SK-N-SH (cell line): ENCODE results near the gene OR13C5. TPM values are rescaled to one million over a fixed set of nuclear protein-coding genes. Genes with fewer than 3 reads are reported as not detected.

Experiments used
- CTCF ChIA-PET: fragments of 300-600, 350-600 bp; formaldehyde crosslinking; extraction: SDS; loops from one replicate; lab custom pipeline; 2021; lab: Yijun Ruan, JAX
- POLR2A ChIA-PET: fragments of 350-600 bp; sonication (Branson Sonifier 250); formaldehyde crosslinking; extraction: SDS; loops from one replicate; lab custom pipeline; 2020; ENCODE audit warnings: antibody characterized with exemption, inconsistent platforms; lab: Yijun Ruan, JAX
- DNase-seq: peaks from one replicate; pipeline ENCODE4 v3.0.0; 2012
- H2AFZ ChIP-seq: fragments of 200-600 bp; sonication (generic); 2 replicates; pipeline ENCODE4 v1.8.1; 2016; ENCODE audit warnings: antibody characterized with exemption, mild to moderate bottlenecking, low read depth
- H3F3A ChIP-seq: fragments of 200-600 bp; sonication (generic); replicated peaks from 2 replicates; pipeline ENCODE3; 2016; ENCODE audit warnings: antibody characterized with exemption, mild to moderate bottlenecking; ENCODE audit not compliant: insufficient read depth
- H3K27ac ChIP-seq, 2 experiments: fragments of 200-500 bp in 1 of 2; fragments of 200-600 bp in 1 of 2; sonication (Bioruptor generic) in 1 of 2; sonication (generic), shearing (Covaris generic) in 1 of 2; 2 replicates each; pipeline versions ENCODE4 v1.5.1 to v1.6.1; 2014 to 2016; ENCODE audit warnings: low read depth in 2 of 2, inconsistent platforms in 1 of 2, low read length in 1 of 2, mild to moderate bottlenecking in 1 of 2, mixed read lengths in 1 of 2
- H3K27me3 ChIP-seq: fragments of 200-600 bp; sonication (generic), shearing (Covaris generic); 2 replicates; pipeline ENCODE4 v1.6.1; 2016; ENCODE audit warnings: mixed run types; ENCODE audit not compliant: insufficient read depth
- H3K36me3 ChIP-seq, 2 experiments: fragments of 200-500 bp in 1 of 2; fragments of 200-600 bp in 1 of 2; sonication (Bioruptor generic) in 1 of 2; sonication (generic) in 1 of 2; replicated peaks in 1 of 2; 2 replicates each; pipeline versions ENCODE3 to v1.5.1; 2014 to 2016; ENCODE audit warnings: low read length in 1 of 2, mild to moderate bottlenecking in 1 of 2; ENCODE audit not compliant: insufficient read depth in 2 of 2, control insufficient read depth in 1 of 2
- H3K4me1 ChIP-seq, 2 experiments: fragments of 200-500 bp in 1 of 2; fragments of 200-600 bp in 1 of 2; sonication (Bioruptor generic) in 1 of 2; sonication (generic), shearing (Covaris generic) in 1 of 2; 2 replicates each; pipeline versions ENCODE4 v1.5.1 to v1.6.1; 2014 to 2016; ENCODE audit warnings: low read depth in 1 of 2, low read length in 1 of 2, mixed run types in 1 of 2; ENCODE audit not compliant: insufficient read depth in 2 of 2, control insufficient read depth in 1 of 2
- H3K4me2 ChIP-seq: fragments of 200-600 bp; sonication (generic), shearing (Covaris generic); 2 replicates; pipeline ENCODE4 v1.6.1; 2017; ENCODE audit warnings: mixed run types
- H3K4me3 ChIP-seq, 2 experiments: fragments of 200-500 bp in 1 of 2; fragments of 200-600 bp in 1 of 2; sonication (Bioruptor generic) in 1 of 2; sonication (generic), shearing (Covaris generic) in 1 of 2; 2 replicates each; pipeline versions ENCODE4 v1.5.1 to v1.8.1; 2014 to 2016; ENCODE audit warnings: low read depth in 2 of 2, inconsistent platforms in 1 of 2, low read length in 1 of 2, mild to moderate bottlenecking in 1 of 2, mixed read lengths in 1 of 2, moderate library complexity in 1 of 2
- H3K79me2 ChIP-seq: fragments of 200-600 bp; sonication (generic); 2 replicates; pipeline ENCODE4 v1.8.1; 2017; ENCODE audit warnings: mild to moderate bottlenecking; ENCODE audit not compliant: insufficient read depth
- H3K9ac ChIP-seq: fragments of 200-600 bp; sonication (generic); 2 replicates; pipeline ENCODE4 v1.6.1; 2017; ENCODE audit warnings: mixed run types
- H3K9me2 ChIP-seq: fragments of 200-600 bp; sonication (generic); 2 replicates; pipeline ENCODE4 v1.6.1; 2017; ENCODE audit warnings: mixed run types
- H3K9me3 ChIP-seq: fragments of 200-600 bp; sonication (generic); 2 replicates; pipeline ENCODE4 v1.6.1; 2017; ENCODE audit warnings: mixed run types, mild to moderate bottlenecking, moderate library complexity
- H4K20me1 ChIP-seq: fragments of 200-600 bp; sonication (generic); 2 replicates; pipeline ENCODE4 v1.6.1; 2017; ENCODE audit warnings: mild to moderate bottlenecking, mixed run types; ENCODE audit not compliant: insufficient read depth
- ELF1 ChIP-seq: IDR thresholded peaks from 2 replicates; pipeline ENCODE4 v1.4.0; 2012
- GABPA ChIP-seq: IDR thresholded peaks from 2 replicates; pipeline ENCODE4 v1.4.0; 2012; ENCODE audit warnings: low read depth, mild to moderate bottlenecking
- GATA2 ChIP-seq: sonication (generic); formaldehyde crosslinking; IDR thresholded peaks from 2 replicates; pipeline ENCODE4 v1.5.0; 2020; ENCODE audit warnings: mild to moderate bottlenecking, missing genetic modification reagents
- JUND ChIP-seq: IDR thresholded peaks from 2 replicates; pipeline ENCODE4 v1.4.0; 2012
- NRF1 ChIP-seq: IDR thresholded peaks from 2 replicates; pipeline ENCODE4 v1.6.1; 2012; ENCODE audit warnings: low read depth, mild to moderate bottlenecking, low read length
- PBX3 ChIP-seq: IDR thresholded peaks from 2 replicates; pipeline ENCODE4; 2012
- POLR2AphosphoS5 ChIP-seq: IDR thresholded peaks from 2 replicates; pipeline ENCODE4 v1.6.1; 2012; ENCODE audit warnings: low read depth, low read length
- RCOR1 ChIP-seq: fragments of 150-350 bp; IDR thresholded peaks from 2 replicates; pipeline ENCODE4 v1.6.1; 2017; ENCODE audit warnings: antibody characterized with exemption, low read length
- RFX5 ChIP-seq: IDR thresholded peaks from 2 replicates; pipeline ENCODE4 v1.6.1; 2012; ENCODE audit warnings: mild to moderate bottlenecking, improper control_type of control experiment, low read length
- YY1 ChIP-seq: IDR thresholded peaks from 2 replicates; pipeline ENCODE4 v1.4.0; 2012; ENCODE audit warnings: low read depth, mild to moderate bottlenecking
- ZBTB33 ChIP-seq: IDR thresholded peaks from 2 replicates; pipeline ENCODE4 v1.4.0; 2012; ENCODE audit warnings: low read depth, borderline replicate concordance
- WGBS: methylation state at CpG from one replicate; pipeline ENCODE4 v1.1.6; 2017; ENCODE audit warnings: low lambda C conversion rate; 5-methylcytosine and 5-hydroxymethylcytosine counted together
- polyA plus RNA-seq, 3 experiments: library from polyadenylated mRNA; depleted of rRNA; stranded (reverse); fragments of >200 nt; gene quantifications; 2 replicates each; pipeline ENCODE4 v1.2.3, GENCODE V29; 2012

OR13C5 gene
- polyA plus RNA-seq, 1 of the 3 experiments (the other 2 are of a cell fraction) = not detected

- CTCF ChIA-PET = no interaction called here
- Histone ChIP-seq H3F3A (no peaks in the 10 kb centered on the region), H4K20me1 (no peaks in the 10 kb centered on the region), H2AFZ (no peak overlapping the region), H3K36me3 (no peaks in the 10 kb centered on the region), H3K4me1 (no peaks in the 10 kb centered on the region), H3K27me3 (no peaks in the 10 kb centered on the region; the same call in 1 of the 2 replicates), H3K9me2 (no peaks in the 10 kb centered on the region), H3K4me3 (no peak overlapping the region), H3K9ac (no peak overlapping the region), H3K9me3 (no peaks in the 10 kb centered on the region), H3K79me2 (no peaks in the 10 kb centered on the region), H3K4me2 (no peak overlapping the region), H3K27ac (no peak overlapping the region)
- POLR2A ChIA-PET = no interaction called here
- TF ChIP-seq GABPA (no peak), RFX5 (no peak), ZBTB33 (no peak), YY1 (no peak), ELF1 (no peak)
- WGBS = 10% methylated on average over 1 of the region's 1 CpG
- DNase-seq = no peak
These were observed 18.7 kb downstream of the OR13C5 start for GRCh38 chr9:104580562-104580961.

GRCh38 chr9:104577263-104577662, 21.9 kb downstream of the OR13C5 start:
- Histone ChIP-seq H3K9ac (no peak overlapping the region), H3F3A (no peaks in the 10 kb centered on the region), H3K36me3 (no peaks in the 10 kb centered on the region), H3K27me3 (no peaks in the 10 kb centered on the region; the same call in 1 of the 2 replicates), H3K4me3 (no peak overlapping the region), H4K20me1 (no peaks in the 10 kb centered on the region), H3K79me2 (no peaks in the 10 kb centered on the region), H3K27ac (no peak overlapping the region), H3K4me1 (no peaks in the 10 kb centered on the region), H3K4me2 (no peak overlapping the region), H3K9me3 (no peaks in the 10 kb centered on the region; the same call in none of the 2 replicates), H3K9me2 (no peaks in the 10 kb centered on the region), H2AFZ (no peak overlapping the region)
- ChIA-PET POLR2A (no interaction called here), CTCF (no interaction called here)
- no peak for DNase-seq
- TF ChIP-seq RFX5 = no peak
- no peak for TF ChIP-seq POLR2AphosphoS5
- no peak for TF ChIP-seq GATA2 (CRISPR knock-in tag)
- no peak for TF ChIP-seq JUND
- 38% methylated on average over 5 of the region's 5 CpGs for WGBS

- Histone ChIP-seq H4K20me1 (no peaks in the 10 kb centered on the region), H3K4me1 (no peaks in the 10 kb centered on the region), H3K27ac (no peak overlapping the region), H3K27me3 (no peaks in the 10 kb centered on the region; the same call in 1 of the 2 replicates), H3K9me3 (no peaks in the 10 kb centered on the region; the same call in none of the 2 replicates), H3F3A (no peaks in the 10 kb centered on the region)
- CTCF ChIA-PET = no interaction called here
- WGBS = 0% methylated on average over 2 of the region's 2 CpGs
- DNase-seq = no peak
- TF ChIP-seq RCOR1 (no peak), POLR2AphosphoS5 (no peak), PBX3 (no peak), NRF1 (no peak)
- TF ChIP-seq, all 33 proteins: peak for 0
- no peak overlapping the region for H3K4me2 ChIP-seq
- H3K9me2 ChIP-seq = no peaks in the 10 kb centered on the region
- POLR2A ChIA-PET = no interaction called here
- H2AFZ ChIP-seq = no peak overlapping the region
- H3K4me3 ChIP-seq = no peak overlapping the region
- H3K79me2 ChIP-seq = no peaks in the 10 kb centered on the region
- no peak overlapping the region for H3K9ac ChIP-seq
- no peaks in the 10 kb centered on the region for H3K36me3 ChIP-seq
These were observed 23.8 kb downstream of the OR13C5 start for GRCh38 chr9:104575456-104575855.
